Amniotic epithelial cell (primary cell): ENCODE results near the gene MACIR.
A peak's percentile ranks its signal among the peaks of the same experiment; 100 is the strongest.
"Not testable (repeated sequence)": the region's sequence is repeated elsewhere in the genome, so short reads cannot be mapped to it uniquely, and the experiment has no call there.

Experiments
- DNase-seq: peaks from one replicate; pipeline ENCODE4 v3.0.0-alpha.2; 2010; ENCODE audit warnings: low read depth

MACIR gene

GRCh38 chr5:103258368-103258956 is at the start of gene MACIR:
MACIR (plus strand) TSS chr5:103258763; CDS start chr5:103275920, 17,157 bp downstream.
- DNase-seq = peak; percentile 97

- DNase-seq = no peak
Observed at GRCh38 chr5:103209065-103209464, 49.5 kb upstream of the MACIR start.

GRCh38 chr5:103210952-103211351 is 47.6 kb upstream of the MACIR start:
- no peak for DNase-seq

GRCh38 chr5:103211576-103212561 is 46.7 kb upstream of the MACIR start:
- peak; percentile 7 for DNase-seq

GRCh38 chr5:103216137-103216536 is 42.4 kb upstream of the MACIR start:
- no peak for DNase-seq

- DNase-seq = no peak
Observed at GRCh38 chr5:103216697-103217096, 41.9 kb upstream of the MACIR start.

- no peak for DNase-seq
Observed at GRCh38 chr5:103217101-103217500, 41.5 kb upstream of the MACIR start.

GRCh38 chr5:103218164-103218563 is 40.4 kb upstream of the MACIR start:
- peak; percentile 99 for DNase-seq

- not testable (repeated sequence) for DNase-seq
Observed at GRCh38 chr5:103219074-103219473, 39.5 kb upstream of the MACIR start.

GRCh38 chr5:103223031-103223955 is 35.3 kb upstream of the MACIR start:
- no peak for DNase-seq

- DNase-seq = peak; percentile 87
Observed at GRCh38 chr5:103224118-103224893, 34.3 kb upstream of the MACIR start.

GRCh38 chr5:103224894-103225246 is 33.7 kb upstream of the MACIR start:
- no peak for DNase-seq

- DNase-seq = no peak
Observed at GRCh38 chr5:103228061-103228460, 30.5 kb upstream of the MACIR start.

- DNase-seq = no peak
Observed at GRCh38 chr5:103228588-103228987, 30.0 kb upstream of the MACIR start.

- peak; percentile 55 for DNase-seq
Observed at GRCh38 chr5:103232393-103232999, 26.1 kb upstream of the MACIR start.

GRCh38 chr5:103234239-103234975 is 24.2 kb upstream of the MACIR start:
- DNase-seq = peak; percentile 69

- no peak for DNase-seq
Observed at GRCh38 chr5:103235891-103236290, 22.7 kb upstream of the MACIR start.

- no peak for DNase-seq
Observed at GRCh38 chr5:103237778-103238177, 20.8 kb upstream of the MACIR start.

- peak; percentile 99 for DNase-seq
Observed at GRCh38 chr5:103243665-103244064, 14.9 kb upstream of the MACIR start.

- no peak for DNase-seq
Observed at GRCh38 chr5:103244398-103244797, 14.2 kb upstream of the MACIR start.
